Cardiac septum (tissue), 1 donor: ENCODE measurements around the gene PTPRK. TPM values are rescaled to one million over a fixed set of nuclear protein-coding genes. Genes with fewer than 3 reads are reported as not detected.

Experiments
- DNase-seq: peaks from one replicate; pipeline ENCODE4 v3.0.0-alpha.2; 2020; ENCODE audit warnings: low spot score
- intact Hi-C: fragments of 100-400 bp; cut with DNase I; formaldehyde crosslinking; loops from one replicate; pipeline ENCODE4 v1.14.0; 2022
- total RNA-seq: library from RNA; stranded (reverse); fragmentation: NEBNext Ultra II Directional; extraction: Animal tissue kit (Norgen Biotek cat#: 25700); gene quantifications from one replicate; pipeline ENCODE4 v1.2.1, GENCODE V29; 2021
- donor health status: DM: no; HTN: no; CAD: no.

PTPRK gene
- total RNA-seq, 1 donor from 2014 or later, result 51.4 TPM

DNA sequence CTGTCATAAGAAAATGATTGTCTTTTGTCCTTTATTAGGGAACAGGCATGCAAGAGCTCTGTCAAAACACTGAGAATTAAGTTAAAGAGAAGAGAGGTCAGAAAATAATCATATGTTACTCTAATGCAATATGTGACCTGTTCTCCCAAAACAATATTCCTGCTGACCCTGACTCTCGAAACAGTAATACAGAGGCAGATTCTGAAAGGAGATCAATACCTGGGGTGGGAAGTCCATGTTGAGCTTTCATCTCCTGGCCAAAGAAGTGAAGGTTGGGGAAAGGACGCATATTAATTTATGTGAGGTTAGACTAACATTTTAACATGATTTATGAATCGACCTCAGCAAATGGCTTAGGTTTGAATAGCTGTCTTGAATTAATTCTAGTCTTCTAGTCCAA is 243.0 kb downstream of the PTPRK start:
- DNase-seq, result no peak
- intact Hi-C loops, result no loop called here

DNA sequence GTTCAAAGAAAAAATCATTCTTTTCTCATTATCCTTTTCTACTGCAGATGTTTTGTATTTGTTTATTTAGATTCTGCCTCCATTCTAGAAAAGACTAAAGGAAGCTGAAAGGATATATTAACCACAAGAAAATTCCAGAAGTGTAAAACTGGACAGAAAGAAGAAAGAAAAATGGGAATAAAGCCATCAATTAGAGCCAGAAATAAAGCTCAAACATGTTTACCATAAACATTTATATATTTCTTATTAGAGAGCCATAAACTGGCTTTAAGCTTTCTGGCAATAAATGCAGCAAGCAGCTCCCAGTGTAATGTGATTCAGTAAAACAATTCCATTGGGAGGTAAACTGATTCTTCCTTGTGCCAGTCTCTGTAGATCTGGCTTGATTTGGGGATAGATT is 244.1 kb downstream of the PTPRK start:
- intact Hi-C loops, result no loop called here
- no peak for DNase-seq

GRCh38 chr6:128275681-128276080 is 244.7 kb downstream of the PTPRK start:
- intact Hi-C loops, result no loop called here
- DNase-seq, result no peak

- intact Hi-C loops, result no loop called here
- no peak for DNase-seq
These were observed 245.4 kb downstream of the PTPRK start for GRCh38 chr6:128275030-128275429.

- intact Hi-C loops, result no loop called here
These were observed 248.9 kb downstream of the PTPRK start for GRCh38 chr6:128271527-128271926.

DNA sequence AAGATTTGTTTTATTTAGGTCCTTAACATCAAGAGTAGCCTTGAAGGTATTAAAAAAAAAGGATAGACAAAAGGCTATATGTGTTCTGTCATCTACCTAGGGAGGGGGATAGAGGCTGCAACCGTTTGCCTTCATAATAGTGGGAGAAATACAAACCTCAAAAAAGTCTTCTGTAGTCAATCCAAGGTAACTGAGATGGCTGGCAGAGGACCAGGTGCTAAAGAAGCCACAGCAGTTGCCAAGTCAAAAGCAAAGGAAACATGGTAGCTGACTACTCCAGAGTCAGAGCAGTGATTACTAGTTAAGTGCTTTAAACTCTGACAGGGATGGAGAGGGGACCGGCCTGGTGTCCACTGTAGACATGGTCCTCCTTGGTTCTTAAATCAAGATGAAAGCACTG is 249.4 kb downstream of the PTPRK start:
- intact Hi-C loops, result no loop called here
- no peak for DNase-seq

More at GRCh38 chr6:128271527-128271926, 248.9 kb downstream of the PTPRK start:
- DNase-seq, result no peak

GRCh38 chr6:128266946-128267345 is 253.5 kb downstream of the PTPRK start:
- DNase-seq, result no peak
- intact Hi-C loops, result no loop called here

GRCh38 chr6:128265706-128266105 is 254.7 kb downstream of the PTPRK start:
- intact Hi-C loops, result no loop called here
- DNase-seq, result no peak

- no peak for DNase-seq
- intact Hi-C loops, result no loop called here
These were observed 260.4 kb downstream of the PTPRK start for GRCh38 chr6:128259730-128260685.

DNA sequence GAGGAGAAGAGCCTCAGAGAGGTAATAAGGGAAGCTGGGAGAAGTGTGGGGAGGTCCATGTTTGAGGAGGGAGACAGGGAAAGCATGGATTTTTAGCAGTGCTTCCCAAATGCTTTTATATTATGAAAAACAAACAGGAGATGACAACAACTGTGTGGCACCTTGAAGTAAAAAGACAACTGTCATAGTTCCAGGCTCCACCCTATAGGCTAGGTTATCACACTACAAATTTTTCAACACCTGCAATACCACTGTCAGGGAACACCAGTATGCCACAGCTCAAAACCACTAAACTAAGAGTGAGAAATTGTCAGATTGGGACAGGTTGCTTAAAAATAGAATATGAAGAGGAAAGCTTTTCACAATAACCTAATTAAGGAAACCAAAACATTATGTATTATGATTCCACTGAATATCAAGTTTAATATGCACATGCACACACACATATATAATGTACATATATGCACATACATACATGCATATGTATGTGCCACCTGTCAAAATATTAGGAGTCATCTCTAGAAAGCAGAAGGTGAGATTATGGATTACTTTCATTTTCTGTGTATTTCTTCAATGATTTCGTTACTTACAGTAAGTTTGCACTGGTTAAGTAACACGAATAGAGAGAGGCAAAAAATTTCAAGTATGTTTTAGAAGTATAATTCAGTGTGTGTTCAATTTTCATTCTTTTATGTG is 261.2 kb downstream of the PTPRK start:
- intact Hi-C loops, result no loop called here
- no peak for DNase-seq

DNA sequence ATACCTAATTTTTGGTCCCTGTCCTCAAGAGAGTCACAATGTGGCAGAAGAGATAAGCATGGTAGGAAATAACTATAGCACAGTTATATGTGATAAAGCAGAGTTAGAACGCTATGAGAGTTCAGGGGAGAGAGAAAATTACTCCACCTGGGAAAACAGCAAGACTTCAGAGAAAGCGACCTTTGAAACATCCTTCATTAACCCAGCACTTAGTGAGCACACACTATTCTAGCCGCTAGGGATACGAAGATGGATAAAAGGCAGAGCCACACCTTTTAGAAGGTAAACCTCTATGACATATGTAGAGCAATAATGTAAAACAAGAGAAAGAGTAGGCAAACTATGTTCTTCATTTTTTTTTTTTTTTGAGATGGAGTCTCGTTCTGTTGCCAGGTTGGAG is 264.3 kb downstream of the PTPRK start:
- DNase-seq, result no peak
- intact Hi-C loops, result no loop called here

DNA sequence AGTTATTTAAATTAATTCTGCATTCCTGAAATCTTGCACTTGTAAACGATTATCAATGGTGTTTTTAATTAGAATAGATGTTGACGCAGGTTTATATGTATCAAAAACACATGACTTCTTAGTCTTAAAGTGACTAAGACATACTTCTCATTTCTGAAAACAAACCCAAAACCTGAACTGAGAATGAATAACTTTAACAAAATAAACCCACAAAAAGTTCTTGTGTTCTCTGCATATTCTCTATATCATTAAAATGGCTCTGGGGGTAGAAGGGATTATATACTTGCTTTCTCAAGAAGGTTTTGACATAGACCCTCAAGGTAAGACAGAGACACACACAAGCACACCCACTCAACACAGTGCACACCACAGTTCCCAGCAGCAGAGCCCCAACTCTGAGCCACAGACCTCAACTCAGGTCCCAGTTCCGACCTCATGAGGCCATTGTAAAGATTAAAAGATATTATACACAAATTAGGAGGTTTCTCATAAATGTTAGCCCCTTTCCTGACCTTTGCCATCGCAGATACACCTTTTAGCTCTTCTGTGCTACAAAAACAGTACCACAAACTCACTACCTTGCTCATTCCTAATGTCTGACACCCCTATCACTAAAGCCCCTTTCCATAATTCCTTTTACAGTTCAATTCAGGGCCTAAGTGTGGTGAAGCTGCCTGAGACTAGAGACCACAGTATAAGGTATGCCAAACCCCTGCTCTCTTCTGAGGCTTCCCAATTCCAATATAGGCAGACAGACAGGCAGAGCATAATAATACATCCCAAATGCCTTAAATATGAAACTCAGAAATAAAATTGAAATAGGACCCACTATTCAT is 267.8 kb downstream of the PTPRK start:
- DNase-seq, result no peak
- intact Hi-C loops, result no loop called here

- intact Hi-C loops, result no loop called here
- DNase-seq, result no peak
These were observed 268.7 kb downstream of the PTPRK start for GRCh38 chr6:128251445-128252340.

GRCh38 chr6:128250370-128251070 is 269.9 kb downstream of the PTPRK start:
- intact Hi-C loops, result no loop called here
- DNase-seq, result no peak

GRCh38 chr6:128249429-128249828 is 271.0 kb downstream of the PTPRK start:
- intact Hi-C loops, result no loop called here
- no peak for DNase-seq

DNA sequence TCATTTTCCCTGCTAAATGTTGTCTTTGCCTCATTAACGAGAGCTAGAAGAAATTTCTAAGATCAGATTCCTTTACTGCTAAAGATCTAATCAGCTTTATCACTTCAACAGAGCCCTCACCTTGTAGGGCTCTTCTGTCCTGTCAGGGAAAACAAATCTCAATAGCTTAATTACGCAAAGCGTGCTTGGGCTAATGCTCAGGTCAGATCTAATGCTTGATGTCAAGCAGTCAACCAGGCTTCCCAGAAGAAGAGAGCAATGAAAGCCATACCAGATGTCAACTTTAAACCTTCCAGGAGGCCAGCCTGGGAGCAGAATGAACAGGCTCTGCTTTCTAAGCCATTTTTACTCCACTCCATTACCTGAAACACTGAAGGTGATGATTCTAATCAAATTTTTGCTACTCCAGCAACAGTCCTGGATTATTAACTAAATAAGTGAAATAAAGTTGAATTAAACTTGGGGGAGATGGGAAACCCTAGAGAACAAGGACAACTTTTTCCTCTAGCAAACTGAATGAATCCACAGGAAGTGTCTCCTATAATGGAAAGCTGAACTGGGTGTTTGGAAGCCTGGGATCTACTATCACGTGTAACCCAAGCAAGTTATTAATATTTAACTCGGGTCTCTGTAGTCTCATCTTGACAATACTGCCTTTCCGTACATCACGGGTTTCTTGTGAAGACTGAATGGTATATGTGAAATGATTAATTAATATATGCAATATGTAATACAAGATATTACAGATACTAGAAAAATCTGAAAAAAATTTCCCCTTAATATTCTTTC is 273.7 kb downstream of the PTPRK start:
- intact Hi-C loops, result no loop called here
- DNase-seq, result no peak

- no peak for DNase-seq
- intact Hi-C loops, result no loop called here
These were observed 275.5 kb downstream of the PTPRK start for GRCh38 chr6:128244751-128245405.
